ENCODE measurements around the gene AFF2.

- TF ChIP-seq CTCF (IDR thresholded peaks at IDR 0.05) = no peak
- no peak for TF ChIP-seq POLR2A (IDR thresholded peaks at IDR 0.05)
- no peak for TF ChIP-seq POLR2AphosphoS5 (IDR thresholded peaks at IDR 0.05)
These were observed 483.8 kb downstream of the AFF2 start for GRCh38 chrX:148984238-148984637.
